GM19023 (cell line): ENCODE measurements around the gene SIGLEC1.

ENCODE experiments used
- ATAC-seq: cut with Tn5 transposase; IDR thresholded peaks from one replicate; pipeline ENCODE4 v1.9.1; 2021; ENCODE audit warnings: mild to moderate bottlenecking, moderate library complexity; ENCODE audit not compliant: unreplicated experiment

SIGLEC1 gene

DNA sequence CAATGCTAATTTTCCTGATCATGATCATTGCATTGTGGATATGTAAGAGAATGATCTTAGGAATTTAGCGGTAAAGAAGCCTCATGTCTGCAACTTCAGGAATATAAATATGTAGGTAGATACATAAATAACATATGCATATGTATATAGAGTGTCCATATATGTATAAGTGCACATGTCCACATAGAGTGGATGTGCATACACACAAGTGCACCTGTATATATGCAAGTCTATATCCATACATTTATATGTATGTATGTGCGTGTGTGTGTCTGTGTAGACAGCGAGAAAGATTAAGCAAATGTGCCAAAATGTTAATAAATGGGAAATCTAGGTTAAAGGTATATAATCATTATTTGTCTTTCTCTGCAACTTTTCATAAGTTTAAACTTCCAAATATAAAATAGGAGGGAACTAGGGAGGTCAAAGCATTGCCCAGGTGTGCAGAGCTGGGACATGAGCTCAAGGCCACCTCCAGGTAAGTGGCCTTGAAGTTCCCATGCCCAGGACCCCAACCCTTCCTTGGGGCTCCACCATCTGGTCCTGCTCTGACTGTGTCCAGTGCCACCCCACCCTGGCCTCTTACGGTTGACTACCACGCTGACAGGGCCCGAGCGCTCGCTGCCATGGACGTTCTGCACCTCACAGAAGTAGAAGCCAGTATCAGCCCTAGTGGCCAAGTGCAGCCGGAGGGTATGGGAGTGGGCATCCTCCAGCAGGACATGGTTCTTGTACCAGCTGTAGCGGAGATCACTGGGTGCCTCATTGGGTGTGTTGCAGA is 9.6 kb downstream of the SIGLEC1 start:
- no peak for ATAC-seq

DNA sequence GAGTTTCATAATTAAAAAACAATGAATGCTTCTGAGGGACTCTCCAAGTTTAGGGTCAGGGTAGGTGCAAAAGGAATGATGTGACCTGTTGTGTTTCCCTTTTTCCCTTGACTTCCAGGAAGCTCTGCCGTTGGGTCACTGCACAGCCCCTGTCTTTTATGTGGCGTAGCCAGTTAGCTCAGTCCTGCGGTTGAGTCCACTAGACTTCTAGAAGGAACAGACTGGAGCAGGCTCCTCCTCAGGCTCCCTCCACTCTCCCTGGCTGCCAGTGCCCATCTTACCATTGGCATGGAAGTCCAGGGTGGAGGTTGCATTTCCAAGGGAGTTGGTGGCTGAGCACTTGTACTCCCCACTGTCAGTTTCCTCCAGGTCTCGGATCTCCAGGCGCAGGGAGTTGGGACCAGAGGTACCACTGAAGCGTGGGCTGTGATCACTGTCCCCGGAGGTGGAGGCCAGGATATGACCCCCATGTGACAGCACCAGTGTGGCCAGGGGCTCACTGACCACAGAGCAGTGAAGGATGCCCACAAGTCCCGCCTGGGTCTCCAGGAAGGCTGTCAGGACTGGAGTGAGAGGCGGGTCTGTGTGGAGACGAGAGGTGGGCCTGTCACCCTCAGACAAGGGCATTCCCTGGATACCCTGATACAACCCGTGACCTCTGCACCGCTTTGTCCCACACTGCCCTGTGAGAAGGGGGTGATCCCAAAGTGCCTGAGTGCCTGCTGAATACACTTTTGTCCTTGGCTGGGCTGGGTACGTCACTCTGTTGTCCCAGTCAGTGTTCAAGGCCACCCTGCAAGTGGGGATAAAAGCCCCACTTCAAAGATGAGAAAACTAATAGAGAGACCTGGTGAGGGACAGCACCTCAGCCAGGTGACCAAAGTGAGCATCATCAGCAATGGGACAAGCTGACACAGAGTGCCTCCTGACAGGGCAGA is 11.1 kb downstream of the SIGLEC1 start:
- ATAC-seq = no peak

DNA sequence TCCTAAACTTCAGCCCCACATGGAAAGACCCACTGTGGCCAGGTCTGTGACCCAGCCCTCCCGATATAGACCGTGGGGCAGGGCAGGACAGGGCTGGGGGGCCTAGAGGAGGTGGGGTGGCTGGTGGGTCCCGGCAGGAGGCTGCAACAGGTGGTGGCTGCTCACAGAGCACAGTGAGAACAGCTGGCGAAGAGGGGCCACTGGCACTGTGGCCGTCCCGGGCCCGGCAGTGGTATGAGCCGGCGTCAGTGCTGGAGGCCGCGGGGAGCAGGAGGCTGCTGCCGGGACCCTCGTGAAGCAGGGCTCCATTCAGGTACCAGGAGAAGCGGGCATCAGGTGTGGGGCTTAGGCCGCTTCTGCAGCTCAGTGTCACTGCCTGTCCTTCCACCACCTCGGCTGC is 13.4 kb downstream of the SIGLEC1 start:
- no peak for ATAC-seq

DNA sequence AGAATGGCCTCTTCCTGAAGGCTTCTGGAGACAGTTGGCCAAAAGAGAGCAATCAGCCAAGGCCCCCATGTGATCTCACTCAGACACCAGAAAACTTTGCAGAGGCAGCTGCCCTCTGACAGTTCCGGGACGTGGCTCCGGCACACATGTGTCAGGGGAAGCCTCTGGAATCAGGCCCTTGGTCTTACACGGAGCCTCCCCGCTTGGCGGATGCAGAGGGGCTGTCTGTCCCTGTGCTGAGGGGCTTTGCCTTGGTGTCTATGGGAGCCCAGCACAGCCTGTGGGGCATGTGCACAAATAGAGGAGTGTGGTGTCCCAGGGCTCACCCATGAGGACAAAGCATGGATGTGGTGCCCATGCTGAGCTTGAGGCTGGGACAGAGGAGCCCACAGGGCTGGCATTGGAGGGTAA is 13.8 kb downstream of the SIGLEC1 start:
- no peak for ATAC-seq

DNA sequence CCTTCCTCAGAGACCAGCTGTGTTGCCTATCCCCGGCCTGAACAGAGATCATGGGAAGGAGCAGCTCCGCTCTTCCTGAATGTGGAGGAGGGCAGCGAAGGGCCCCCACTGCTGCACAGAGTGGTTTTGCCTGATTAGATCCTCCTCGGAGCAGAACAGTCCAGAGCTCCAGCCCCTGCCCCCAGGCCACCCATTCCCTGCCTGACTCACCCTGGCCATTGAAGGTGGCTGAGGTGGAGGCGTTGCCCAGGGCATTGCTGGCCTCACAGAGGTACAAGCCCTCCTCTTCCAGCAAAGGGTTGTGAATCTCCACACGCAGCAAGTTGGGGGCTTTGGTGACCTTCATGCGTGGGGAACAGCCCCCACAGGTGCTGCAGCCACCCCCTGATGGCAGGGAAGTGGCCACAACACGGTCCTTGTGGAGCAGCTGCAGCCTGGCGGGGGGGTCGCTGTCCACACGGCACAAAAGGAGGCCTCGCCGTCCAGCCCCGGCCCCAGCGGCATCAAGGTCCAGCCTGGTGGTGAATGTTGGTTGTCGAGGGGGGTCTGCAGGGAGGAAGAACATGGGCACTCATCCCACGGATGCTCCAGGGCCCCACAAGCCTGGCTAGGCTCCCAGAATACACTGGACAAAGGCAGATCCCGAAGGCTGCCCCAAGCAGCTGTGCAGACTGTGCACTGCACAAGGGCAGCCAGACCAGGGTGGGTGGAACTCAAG is 14.7 kb downstream of the SIGLEC1 start:
- no peak for ATAC-seq

DNA sequence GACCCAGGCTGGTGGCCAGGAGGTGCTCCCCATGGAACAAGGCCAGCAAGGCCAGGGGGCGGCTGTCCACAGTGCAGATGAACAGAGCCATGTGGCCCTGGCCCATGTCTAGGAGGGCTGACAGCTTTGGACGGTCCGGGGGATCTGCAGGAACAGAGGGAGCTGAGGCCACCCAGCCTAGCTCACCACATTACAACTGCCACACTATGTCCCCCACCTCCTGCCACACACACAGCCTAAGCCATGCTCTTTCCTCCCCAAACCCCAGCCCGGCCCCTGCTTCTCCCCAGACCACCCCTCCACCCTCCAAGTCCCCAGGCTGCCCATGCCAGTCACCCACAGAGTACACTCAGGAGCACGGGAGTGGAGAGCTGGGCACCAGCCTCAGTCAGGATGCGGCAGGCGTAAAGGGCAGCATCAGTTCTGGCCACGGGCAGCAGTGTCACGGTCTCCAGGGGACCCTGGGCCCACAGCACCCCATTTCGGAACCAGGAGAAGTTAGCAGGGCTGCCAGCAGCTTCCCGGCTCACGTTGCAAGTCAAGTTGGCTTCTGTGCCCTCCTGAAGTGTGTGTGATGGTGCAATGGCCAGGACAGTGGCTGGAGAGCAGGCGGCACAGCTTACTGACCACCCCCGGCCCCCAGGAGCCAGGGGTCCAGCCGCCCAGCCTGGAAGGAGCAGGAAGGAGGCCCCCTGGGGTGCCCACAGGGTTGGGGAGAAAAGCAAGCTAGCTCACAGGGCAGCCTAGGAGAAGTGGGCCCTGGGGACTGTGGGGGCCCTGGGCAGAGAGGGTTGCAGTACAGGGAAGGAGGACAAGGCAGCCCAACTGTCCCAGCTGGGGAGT is 15.4 kb downstream of the SIGLEC1 start:
- no peak for ATAC-seq

DNA sequence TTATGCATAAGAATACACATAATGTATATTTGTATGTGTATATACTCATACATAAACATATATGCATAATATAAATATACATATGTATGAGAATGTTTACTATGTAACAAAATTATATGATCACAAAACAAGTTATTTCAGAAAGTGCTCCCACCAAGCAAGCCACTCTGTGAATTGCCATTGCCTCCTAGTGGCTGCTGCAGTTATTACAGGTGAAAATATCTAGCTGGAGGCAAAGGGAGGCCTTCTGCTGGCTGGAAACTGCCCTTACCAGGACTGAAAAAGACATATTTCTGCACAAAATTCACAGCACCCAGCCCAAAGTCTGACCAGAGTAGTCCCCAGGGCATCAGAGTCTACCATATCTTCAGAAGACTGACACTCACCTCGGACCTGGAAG is 16.2 kb downstream of the SIGLEC1 start:
- no peak for ATAC-seq

DNA sequence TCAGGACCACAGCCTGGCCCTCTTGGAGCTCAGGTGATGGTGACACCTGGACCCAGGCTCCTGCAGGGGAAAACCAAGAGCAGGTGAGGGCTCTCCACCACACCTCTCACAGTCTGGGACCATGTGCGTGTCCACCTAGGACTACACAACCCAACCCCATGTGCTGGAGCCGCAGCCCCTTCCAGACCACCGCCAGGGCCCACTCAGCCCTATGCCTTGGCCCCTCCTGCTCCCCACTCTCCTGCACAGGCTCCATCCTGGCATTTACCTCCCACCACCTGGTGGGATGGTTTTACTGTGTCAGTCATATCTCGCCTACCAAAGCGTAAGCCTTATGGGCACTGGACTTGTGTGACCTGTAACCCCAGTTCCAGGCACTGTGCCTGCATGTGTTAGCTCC is 17.5 kb downstream of the SIGLEC1 start:
- no peak for ATAC-seq

DNA sequence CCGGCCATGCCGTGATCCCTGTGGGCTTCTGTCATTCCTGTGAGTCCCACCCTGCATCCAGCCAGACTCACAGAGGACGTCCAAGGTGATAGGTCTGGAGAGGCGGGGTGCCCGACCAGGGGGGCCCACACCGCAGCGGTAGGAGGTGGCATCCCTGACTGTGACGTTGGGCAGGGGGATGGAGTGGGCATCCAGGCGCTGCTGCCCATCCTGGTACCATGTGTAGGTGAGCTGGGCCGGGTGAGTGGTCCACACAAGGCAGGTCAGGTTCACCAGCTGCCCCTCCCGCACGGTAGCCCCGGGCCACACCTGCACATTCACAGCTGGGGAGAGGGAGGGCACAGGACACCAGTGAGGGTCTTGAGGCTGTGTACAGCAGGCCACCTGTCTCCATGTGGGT is 19.0 kb downstream of the SIGLEC1 start:
- no peak for ATAC-seq

DNA sequence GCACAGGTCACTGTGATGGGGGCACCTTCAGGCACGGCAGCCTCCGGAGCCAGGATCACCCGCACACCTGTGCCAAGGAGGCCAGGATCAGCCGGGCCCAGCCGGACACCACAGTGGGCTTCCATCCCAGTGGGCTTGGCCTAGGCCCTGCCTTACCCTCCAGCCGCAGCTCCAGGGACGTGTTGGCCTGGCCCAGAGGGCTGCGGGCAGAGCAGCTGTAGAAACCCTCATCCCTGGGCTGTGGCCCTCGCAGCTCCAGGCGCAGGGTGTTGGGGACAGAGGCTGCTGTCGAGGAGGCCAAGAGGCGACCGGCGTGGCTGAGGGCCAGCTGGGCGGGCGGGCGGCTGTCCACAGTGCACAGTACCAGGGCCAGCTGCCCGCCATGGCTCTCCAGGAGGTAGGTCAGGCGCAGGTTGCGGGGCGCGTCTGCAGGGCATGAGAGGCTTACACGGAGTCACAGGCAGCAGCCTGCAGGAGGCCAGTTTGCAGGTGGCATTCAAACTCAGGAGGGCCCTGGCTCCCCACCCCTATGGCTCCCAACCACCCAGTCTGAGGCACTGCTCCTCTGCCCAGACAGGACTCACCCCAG is 19.6 kb downstream of the SIGLEC1 start:
- no peak for ATAC-seq

DNA sequence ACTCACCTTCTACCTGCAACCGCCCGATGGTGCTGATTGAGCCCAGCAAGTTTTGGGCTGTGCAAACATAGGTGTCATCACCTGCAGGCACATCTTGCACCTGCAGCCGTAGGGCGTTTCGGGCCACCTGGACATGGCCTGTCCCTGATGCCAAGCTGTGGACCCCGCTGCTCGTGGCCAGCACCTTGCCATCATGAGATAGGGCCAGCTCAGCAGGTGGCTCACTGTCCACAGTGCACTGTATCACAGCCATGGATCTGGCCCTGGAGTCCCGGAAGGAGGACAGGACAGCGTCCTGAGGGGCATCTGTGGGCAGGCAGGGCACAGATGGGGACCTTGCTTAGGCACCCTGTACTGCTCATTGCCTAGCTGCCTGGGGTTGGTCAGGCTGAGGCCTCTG is 20.5 kb downstream of the SIGLEC1 start:
- no peak for ATAC-seq

DNA sequence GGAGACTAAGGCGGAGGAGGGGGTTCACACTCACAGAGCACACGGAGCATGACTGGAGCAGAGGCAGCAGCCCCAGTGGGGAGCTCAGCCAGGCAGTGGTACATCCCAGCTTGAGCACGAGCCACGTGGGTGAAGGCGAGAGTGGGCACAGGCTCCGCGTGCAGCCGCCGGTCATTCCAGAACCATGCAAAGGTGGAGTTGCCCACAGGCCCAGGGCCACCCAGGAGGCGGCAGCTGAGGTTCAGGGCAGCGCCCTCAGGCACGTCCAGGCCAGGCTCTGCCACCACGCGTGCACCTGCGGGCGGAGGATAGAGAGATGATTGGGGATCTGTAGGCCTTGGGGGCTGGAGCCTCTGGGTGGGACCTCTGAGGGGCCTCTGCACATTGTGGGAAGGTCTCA is 21.1 kb downstream of the SIGLEC1 start:
- ATAC-seq = no peak

DNA sequence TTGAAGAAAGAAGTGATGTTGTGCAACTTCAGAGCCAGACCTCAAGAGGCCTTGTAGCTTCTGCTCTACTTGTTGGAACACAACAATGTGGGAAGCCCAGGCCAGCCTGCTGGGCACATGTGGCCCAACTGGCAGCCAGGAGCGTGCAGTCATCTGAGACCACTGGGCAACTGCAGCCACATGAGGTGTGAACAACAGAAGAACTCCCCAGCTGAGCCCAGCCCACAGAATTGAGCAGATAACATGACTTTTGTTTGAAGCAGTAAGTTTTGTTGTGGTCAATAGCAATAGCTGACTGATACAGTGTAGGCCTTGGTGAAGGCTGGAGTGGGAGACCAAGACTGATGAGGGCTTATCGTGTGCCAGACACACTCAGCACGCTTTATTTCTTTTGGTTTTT is 22.0 kb downstream of the SIGLEC1 start:
- no peak for ATAC-seq

DNA sequence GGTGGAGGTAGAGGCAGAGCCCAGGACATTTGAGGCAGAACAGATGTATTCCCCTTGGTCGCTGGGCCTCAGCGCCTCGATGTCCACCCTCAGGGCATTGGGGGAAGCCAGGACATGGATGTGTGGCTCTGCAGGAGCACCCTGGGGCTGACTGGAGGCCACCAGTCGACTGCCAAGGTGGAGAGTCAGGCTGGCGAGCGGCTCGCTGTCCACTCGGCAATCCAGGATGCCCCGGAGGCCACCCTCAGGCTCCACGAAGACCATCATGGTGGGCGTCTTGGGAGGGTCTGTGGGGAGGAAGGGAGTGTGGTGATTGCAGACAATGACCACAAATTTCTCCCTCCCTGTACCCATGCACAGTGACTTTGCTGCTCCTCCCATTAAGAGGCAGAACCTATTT is 22.4 kb downstream of the SIGLEC1 start:
- ATAC-seq = no peak

DNA sequence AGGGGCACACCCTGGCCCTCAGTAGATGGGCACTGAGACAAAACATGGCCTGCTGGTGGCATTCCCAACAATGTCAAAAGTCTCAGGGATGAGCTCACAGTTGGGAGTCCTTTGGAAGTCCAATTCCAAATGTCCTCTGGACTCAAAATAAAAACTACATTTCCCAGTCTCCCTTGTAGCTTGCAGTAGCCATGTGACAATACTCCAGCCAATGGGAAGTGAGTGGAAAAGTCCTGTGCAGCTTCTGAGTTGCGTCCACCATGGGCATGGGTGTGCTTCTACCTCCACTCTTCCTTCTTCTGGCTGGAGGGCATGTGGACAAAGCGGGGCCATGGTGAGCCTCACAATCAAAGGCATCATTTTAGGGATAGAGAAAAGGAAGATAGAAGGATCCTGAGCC is 24.7 kb downstream of the SIGLEC1 start:
- ATAC-seq = no peak

DNA sequence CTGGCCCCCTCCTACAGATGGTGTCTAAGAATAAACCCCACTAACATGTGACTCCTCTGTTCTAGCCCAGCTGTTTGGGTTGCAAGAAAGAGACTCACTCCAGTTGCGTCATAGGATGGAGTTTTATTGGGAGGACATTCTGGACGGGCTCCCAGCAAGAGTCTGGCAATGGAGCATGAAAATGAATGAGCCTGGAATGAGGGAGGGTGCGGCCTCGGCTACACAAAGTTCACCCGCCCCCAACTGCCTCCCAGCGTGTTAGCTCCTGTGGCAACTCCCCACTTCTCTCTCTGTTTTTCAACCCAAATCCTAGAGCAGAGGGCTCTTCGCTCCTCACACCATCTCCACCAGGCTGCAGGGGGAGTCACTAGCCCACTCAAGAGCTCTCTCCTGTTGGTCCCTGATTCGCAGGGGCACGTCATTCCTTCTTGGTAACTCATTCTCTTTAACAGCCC is 25.5 kb downstream of the SIGLEC1 start:
- ATAC-seq = no peak

DNA sequence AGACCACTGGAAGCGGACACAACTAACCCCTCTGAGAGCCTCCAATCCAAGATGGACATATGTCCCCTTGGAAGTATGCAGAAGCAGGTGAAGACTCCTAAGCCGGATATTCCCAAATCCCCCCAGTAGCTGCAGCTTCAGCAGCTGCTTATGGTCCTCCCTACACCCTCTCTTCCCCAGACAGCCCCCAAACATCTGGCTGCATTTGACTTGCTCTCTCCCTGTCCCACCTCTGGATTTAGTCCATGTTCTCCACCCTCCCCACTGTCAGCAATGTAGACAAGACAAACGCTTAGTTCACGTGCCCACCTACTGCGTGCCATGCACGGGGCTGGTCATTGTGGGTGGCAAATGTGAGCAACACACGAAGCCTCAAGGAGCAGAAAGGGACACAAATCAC is 26.0 kb downstream of the SIGLEC1 start:
- ATAC-seq = no peak

DNA sequence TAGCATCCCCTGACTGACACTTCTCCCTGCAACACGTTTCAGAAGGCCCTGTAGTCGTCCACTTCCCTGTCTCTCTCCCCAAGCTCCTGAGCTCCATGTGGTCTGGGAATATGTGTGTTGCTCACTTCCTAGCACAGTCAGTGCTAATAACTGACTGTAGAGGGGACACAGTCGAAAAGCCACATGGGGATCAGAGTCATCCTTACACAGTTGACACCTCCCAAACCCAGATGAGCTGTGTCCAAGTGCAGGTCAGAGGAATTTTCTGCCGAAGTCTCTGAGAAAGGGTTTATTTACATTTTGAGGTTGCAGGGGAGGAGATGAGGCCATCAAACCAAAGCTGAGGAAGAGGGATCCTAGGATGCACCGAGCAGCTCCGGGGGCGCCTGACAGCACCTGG is 27.1 kb downstream of the SIGLEC1 start:
- no peak for ATAC-seq

DNA sequence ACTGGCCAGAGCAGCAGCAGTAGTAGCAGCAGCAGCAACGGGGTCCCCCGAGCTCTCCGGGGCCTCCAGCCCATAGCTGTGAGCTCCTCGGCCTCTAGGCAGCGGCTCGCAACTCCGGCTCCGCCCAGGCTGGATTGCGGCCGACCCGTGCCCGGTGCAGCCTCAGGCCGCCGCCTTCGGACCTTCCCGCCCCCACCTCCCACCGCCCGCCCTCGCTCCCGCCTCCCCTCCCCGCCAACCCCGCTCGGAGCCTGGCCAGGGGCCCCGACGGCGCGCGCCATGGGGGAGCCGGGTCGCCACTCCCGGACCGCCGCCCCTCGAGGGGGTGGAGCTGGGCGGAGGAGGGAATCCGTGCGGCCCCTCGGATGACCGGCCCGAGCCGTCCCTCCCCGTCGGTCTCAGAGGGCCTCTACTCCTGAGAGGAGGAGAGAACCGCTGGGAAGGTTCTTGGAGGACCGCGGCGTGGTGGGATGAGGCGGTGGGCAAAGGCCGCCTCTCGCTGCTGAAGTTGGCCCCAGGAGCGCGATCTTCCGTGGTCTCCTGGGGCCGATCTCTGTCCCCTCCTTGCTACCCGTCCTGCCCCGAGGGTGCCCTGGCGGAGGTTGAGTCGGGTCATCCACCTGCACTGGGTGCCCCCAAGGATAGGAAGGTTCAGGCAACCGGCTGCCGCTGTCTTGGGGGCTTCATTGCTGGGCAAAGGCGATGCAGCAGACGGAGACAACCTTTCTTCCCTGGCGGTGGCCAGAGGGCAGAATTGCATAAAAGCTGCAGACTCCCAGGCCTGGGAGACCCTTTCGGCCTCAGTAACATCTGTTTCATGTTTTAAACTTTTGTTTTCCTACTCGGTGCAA is 30.2 kb downstream of the SIGLEC1 start, which contains the start of gene ADAM33:
Gene ADAM33 (minus strand): TSS at position 80 of the 851 bp plus-strand sequence. CDS start 6 bp downstream, at position 74.
- ATAC-seq = no peak
